ENCODE data around the gene LEP.

The LEP gene

GRCh38 chr7:128240696-128241386 lies at the start of gene LEP:
TSS of gene LEP (plus strand) at chr7:128241278. CDS start at chr7:128252019, 10,741 bp downstream.
- Histone ChIP-seq H3K9ac (ENCODE audit: low read length) (no peak within 1 kb of the TSS), H3K27me3 (ENCODE audit: low read depth, low read length) (peaks cover 23% of the 10 kb centered on the region; the same call in 1 of the 2 replicates), H3K27ac (ENCODE audit: low read length) (no peak within 1 kb of the TSS), H3K4me3 (ENCODE audit: low read length) (no peak within 1 kb of the TSS), H3K9me3 (ENCODE audit: insufficient read depth, low read length) (no peaks in the 10 kb centered on the region), H3K4me1 (ENCODE audit: low read length) (no peaks in the 10 kb centered on the region), H3K79me2 (ENCODE audit: low read length) (no peaks in the 10 kb centered on the region), H3K4me2 (ENCODE audit: low read length) (no peak within 1 kb of the TSS), H4K20me1 (ENCODE audit: insufficient read depth, low read length) (no peaks in the 10 kb centered on the region), H2AFZ (ENCODE audit: low read depth, low read length) (no peak within 1 kb of the TSS), H3K36me3 (replicated peaks; ENCODE audit: low read depth, low read length) (no peaks in the 10 kb centered on the region)
- TF ChIP-seq EZH2phosphoT487 (IDR thresholded peaks at IDR 0.05; ENCODE audit: low read depth) = no peak
- no peak for TF ChIP-seq CTCF (IDR thresholded peaks at IDR 0.05; ENCODE audit: low read depth, low read length)

- H2AFZ ChIP-seq (ENCODE audit: low read depth, low read length) = no peak overlapping the region
- peaks cover 29% of the 10 kb centered on the region; the same call in 1 of the 2 replicates for H3K9me3 ChIP-seq (ENCODE audit: insufficient read depth, low read length)
- H4K20me1 ChIP-seq (ENCODE audit: insufficient read depth, low read length) = no peaks in the 10 kb centered on the region
- no peaks in the 10 kb centered on the region for H3K79me2 ChIP-seq (ENCODE audit: low read length)
- no peak overlapping the region for H3K9ac ChIP-seq (ENCODE audit: low read length)
- no peak for TF ChIP-seq CTCF (IDR thresholded peaks at IDR 0.05; ENCODE audit: low read depth, low read length)
- no peak overlapping the region for H3K4me3 ChIP-seq (ENCODE audit: low read length)
- no peaks in the 10 kb centered on the region for H3K4me1 ChIP-seq (ENCODE audit: low read length)
- no peaks in the 10 kb centered on the region for H3K36me3 ChIP-seq (replicated peaks; ENCODE audit: low read depth, low read length)
- no peak overlapping the region for H3K27ac ChIP-seq (ENCODE audit: low read length)
- peaks cover 6% of the 10 kb centered on the region; the same call in 1 of the 2 replicates for H3K27me3 ChIP-seq (ENCODE audit: low read depth, low read length)
- H3K4me2 ChIP-seq (ENCODE audit: low read length) = no peak overlapping the region
These were observed 48.5 kb upstream of the LEP start for GRCh38 chr7:128192497-128193142.

- Histone ChIP-seq H3K9me3 (ENCODE audit: insufficient read depth, low read length) (peaks cover 29% of the 10 kb centered on the region; the same call in 1 of the 2 replicates), H3K36me3 (replicated peaks; ENCODE audit: low read depth, low read length) (no peaks in the 10 kb centered on the region), H3K9ac (ENCODE audit: low read length) (no peak overlapping the region), H3K4me1 (ENCODE audit: low read length) (no peaks in the 10 kb centered on the region), H3K4me3 (ENCODE audit: low read length) (no peak overlapping the region), H4K20me1 (ENCODE audit: insufficient read depth, low read length) (no peaks in the 10 kb centered on the region), H2AFZ (ENCODE audit: low read depth, low read length) (no peak overlapping the region), H3K79me2 (ENCODE audit: low read length) (no peaks in the 10 kb centered on the region), H3K27me3 (ENCODE audit: low read depth, low read length) (peaks cover 6% of the 10 kb centered on the region; the same call in 1 of the 2 replicates), H3K27ac (ENCODE audit: low read length) (no peak overlapping the region), H3K4me2 (ENCODE audit: low read length) (no peak overlapping the region)
- TF ChIP-seq EZH2phosphoT487 (IDR thresholded peaks at IDR 0.05; ENCODE audit: low read depth) = no peak
- TF ChIP-seq CTCF (IDR thresholded peaks at IDR 0.05; ENCODE audit: low read depth, low read length) = no peak
These were observed 46.4 kb upstream of the LEP start for GRCh38 chr7:128194533-128195282.

- no peaks in the 10 kb centered on the region for H3K4me1 ChIP-seq (ENCODE audit: low read length)
- TF ChIP-seq CTCF (IDR thresholded peaks at IDR 0.05; ENCODE audit: low read depth, low read length) (no peak), EZH2phosphoT487 (IDR thresholded peaks at IDR 0.05; ENCODE audit: low read depth) (no peak)
- no peaks in the 10 kb centered on the region for H3K79me2 ChIP-seq (ENCODE audit: low read length)
- H3K27ac ChIP-seq (ENCODE audit: low read length) = no peak overlapping the region
- H3K9me3 ChIP-seq (ENCODE audit: insufficient read depth, low read length) = peaks cover 29% of the 10 kb centered on the region; the same call in 1 of the 2 replicates
- H3K4me2 ChIP-seq (ENCODE audit: low read length) = no peak overlapping the region
- H3K9ac ChIP-seq (ENCODE audit: low read length) = no peak overlapping the region
- no peak overlapping the region for H2AFZ ChIP-seq (ENCODE audit: low read depth, low read length)
- peaks cover 4% of the 10 kb centered on the region for H3K27me3 ChIP-seq (ENCODE audit: low read depth, low read length)
- H3K36me3 ChIP-seq (replicated peaks; ENCODE audit: low read depth, low read length) = no peaks in the 10 kb centered on the region
- H4K20me1 ChIP-seq (ENCODE audit: insufficient read depth, low read length) = no peaks in the 10 kb centered on the region
- H3K4me3 ChIP-seq (ENCODE audit: low read length) = no peak overlapping the region
These were observed 43.5 kb upstream of the LEP start for GRCh38 chr7:128197589-128197988.
